ENCODE measurements around the gene DAPK2. TPM values are rescaled to one million over a fixed set of nuclear protein-coding genes. Genes with fewer than 3 reads are reported as not detected.
A peak's percentile ranks its signal among the peaks of the same experiment; 100 is the strongest.

Gene DAPK2
- total and polyA plus RNA-seq, 2 of the 13 experiments (the other 11 are each of a cell fraction or from before 2014, with no cell fraction given), result 0.33 to 0.63 TPM

GRCh38 chr15:64093627-64094417, 47.5 kb upstream of the DAPK2 start, which contains the start of gene CIAO2A (continued):
- TF ChIP-seq ZBTB1 (CRISPR knock-in tag; IDR thresholded peaks at IDR 0.05; ENCODE audit: borderline replicate concordance), result no peak
- TF ChIP-seq, protein P1, sequence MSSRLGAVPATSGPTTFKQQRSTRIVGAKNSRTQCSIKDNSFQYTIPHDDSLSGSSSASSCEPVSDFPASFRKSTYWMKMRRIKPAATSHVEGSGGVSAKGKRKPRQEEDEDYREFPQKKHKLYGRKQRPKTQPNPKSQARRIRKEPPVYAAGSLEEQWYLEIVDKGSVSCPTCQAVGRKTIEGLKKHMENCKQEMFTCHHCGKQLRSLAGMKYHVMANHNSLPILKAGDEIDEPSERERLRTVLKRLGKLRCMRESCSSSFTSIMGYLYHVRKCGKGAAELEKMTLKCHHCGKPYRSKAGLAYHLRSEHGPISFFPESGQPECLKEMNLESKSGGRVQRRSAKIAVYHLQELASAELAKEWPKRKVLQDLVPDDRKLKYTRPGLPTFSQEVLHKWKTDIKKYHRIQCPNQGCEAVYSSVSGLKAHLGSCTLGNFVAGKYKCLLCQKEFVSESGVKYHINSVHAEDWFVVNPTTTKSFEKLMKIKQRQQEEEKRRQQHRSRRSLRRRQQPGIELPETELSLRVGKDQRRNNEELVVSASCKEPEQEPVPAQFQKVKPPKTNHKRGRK (CRISPR knock-in tag; IDR thresholded peaks at IDR 0.05), result no peak
- TF ChIP-seq GZF1 (CRISPR knock-in tag; IDR thresholded peaks at IDR 0.05), result peak; percentile 69; the same call in 1 of the 2 replicates
- no peak for TF ChIP-seq ZNF713 (CRISPR knock-in tag; IDR thresholded peaks at IDR 0.05)
- TF ChIP-seq STAT5B (CRISPR knock-in tag; IDR thresholded peaks at IDR 0.05), result no peak
- TF ChIP-seq GPBP1L1 (CRISPR knock-in tag; IDR thresholded peaks at IDR 0.05), result no peak
- TF ChIP-seq ZSCAN5A (CRISPR knock-in tag; IDR thresholded peaks at IDR 0.05; ENCODE audit: borderline replicate concordance), result 0 out of 2 replicates have a peak, but pooled peaks have one; percentile 39
- TF ChIP-seq ZFP36L2 (CRISPR knock-in tag; IDR thresholded peaks at IDR 0.05), result no peak
- TF ChIP-seq KLF16 (CRISPR knock-in tag; IDR thresholded peaks at IDR 0.05), result no peak
- TF ChIP-seq CBX2 (IDR thresholded peaks at IDR 0.05; ENCODE audit: low read depth, low read length), result no peak
- no peak for TF ChIP-seq CBX2 (CRISPR knock-in tag; IDR thresholded peaks at IDR 0.05; ENCODE audit: low read depth)
- no peak for TF ChIP-seq U2AF2 (IDR thresholded peaks at IDR 0.05; ENCODE audit: low read depth, low read length)
- TF ChIP-seq, protein P2, sequence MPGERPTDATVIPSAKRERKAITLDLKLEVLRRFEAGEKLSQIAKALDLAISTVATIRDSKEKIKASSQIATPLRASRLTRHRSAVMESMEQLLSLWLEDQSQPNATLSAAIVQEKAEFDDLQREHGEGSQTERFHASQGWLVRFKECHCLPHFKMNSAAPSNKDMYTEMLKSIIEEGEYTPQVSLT (CRISPR knock-in tag; IDR thresholded peaks at IDR 0.05; ENCODE audit: borderline replicate concordance, low read depth), result no peak
- TF ChIP-seq ZNF558 (CRISPR knock-in tag; IDR thresholded peaks at IDR 0.05; ENCODE audit: borderline replicate concordance), result no peak
- no peak for TF ChIP-seq CSRNP1 (CRISPR knock-in tag; IDR thresholded peaks at IDR 0.05)
- TF ChIP-seq, protein P3, sequence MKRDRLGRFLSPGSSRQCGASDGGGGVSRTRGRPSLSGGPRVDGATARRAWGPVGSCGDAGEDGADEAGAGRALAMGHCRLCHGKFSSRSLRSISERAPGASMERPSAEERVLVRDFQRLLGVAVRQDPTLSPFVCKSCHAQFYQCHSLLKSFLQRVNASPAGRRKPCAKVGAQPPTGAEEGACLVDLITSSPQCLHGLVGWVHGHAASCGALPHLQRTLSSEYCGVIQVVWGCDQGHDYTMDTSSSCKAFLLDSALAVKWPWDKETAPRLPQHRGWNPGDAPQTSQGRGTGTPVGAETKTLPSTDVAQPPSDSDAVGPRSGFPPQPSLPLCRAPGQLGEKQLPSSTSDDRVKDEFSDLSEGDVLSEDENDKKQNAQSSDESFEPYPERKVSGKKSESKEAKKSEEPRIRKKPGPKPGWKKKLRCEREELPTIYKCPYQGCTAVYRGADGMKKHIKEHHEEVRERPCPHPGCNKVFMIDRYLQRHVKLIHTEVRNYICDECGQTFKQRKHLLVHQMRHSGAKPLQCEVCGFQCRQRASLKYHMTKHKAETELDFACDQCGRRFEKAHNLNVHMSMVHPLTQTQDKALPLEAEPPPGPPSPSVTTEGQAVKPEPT (CRISPR knock-in tag; IDR thresholded peaks at IDR 0.05; ENCODE audit: low read depth), result no peak
- no peak for TF ChIP-seq SMAD9 (CRISPR knock-in tag; IDR thresholded peaks at IDR 0.05)
- TF ChIP-seq ZBTB21 (CRISPR knock-in tag; IDR thresholded peaks at IDR 0.05), result peak; percentile 98
- TF ChIP-seq PRPF4 (IDR thresholded peaks at IDR 0.05; ENCODE audit: low read depth, low read length, poor library complexity, severe bottlenecking), result no peak

Measured in HepG2 (cell line).